GM11168 (cell line): ENCODE measurements around the gene RERG.

Source experiments
- in situ Hi-C: fragments of 300-500 bp; cut with MboI; formaldehyde crosslinking; loops from one replicate; pipeline ENCODE4 v1.12.0; 2022; ENCODE audit warnings: low sequenced_read_pairs; ENCODE audit not compliant: unreplicated experiment

The RERG gene

GRCh38 chr12:15059123-15059522, 162.1 kb downstream of the RERG start:
- in situ Hi-C loops: no loop called here
